LNCaP clone FGC (cell line): ENCODE measurements around the gene PRKG1.

Experiments used
- DNase-seq: peaks from one replicate; pipeline ENCODE4 v3.0.0-alpha.2; 2011; ENCODE audit warnings: low read depth
- H3K4me3 ChIP-seq: 2 replicates; pipeline ENCODE4 v1.5.1; 2011; ENCODE audit warnings: mild to moderate bottlenecking, low read depth, low read length, control low read depth
- TF ChIP-seq, protein P1 (sequence below): IDR thresholded peaks from 2 replicates; pipeline ENCODE4 v1.5.1; 2012; ENCODE audit warnings: mild to moderate bottlenecking; ENCODE audit not compliant: control insufficient read depth, insufficient read depth; ENCODE audit errors: extremely low read depth

PRKG1 gene

DNA sequence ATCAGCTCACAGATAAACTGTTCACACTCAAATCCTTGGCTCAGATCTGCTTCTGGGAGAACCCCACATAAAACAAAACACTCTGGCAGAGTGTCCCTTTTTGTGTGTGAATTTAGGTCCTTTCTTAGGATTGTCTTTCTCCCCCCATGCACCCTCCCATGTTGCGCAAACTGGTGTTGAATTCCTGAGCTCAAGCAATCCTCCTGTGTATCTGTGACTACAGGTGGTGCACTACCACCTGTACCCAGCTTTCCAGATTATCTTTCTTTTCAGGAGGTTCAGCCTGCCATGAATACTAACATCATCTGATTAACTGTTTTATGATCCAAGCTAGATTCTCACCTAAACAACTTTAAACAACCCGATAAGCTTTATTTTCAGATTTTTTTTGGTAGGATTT, 802.7 kb downstream of the PRKG1 start:
- H3K4me3 ChIP-seq, result no peak overlapping the region
- TF ChIP-seq, protein P1, sequence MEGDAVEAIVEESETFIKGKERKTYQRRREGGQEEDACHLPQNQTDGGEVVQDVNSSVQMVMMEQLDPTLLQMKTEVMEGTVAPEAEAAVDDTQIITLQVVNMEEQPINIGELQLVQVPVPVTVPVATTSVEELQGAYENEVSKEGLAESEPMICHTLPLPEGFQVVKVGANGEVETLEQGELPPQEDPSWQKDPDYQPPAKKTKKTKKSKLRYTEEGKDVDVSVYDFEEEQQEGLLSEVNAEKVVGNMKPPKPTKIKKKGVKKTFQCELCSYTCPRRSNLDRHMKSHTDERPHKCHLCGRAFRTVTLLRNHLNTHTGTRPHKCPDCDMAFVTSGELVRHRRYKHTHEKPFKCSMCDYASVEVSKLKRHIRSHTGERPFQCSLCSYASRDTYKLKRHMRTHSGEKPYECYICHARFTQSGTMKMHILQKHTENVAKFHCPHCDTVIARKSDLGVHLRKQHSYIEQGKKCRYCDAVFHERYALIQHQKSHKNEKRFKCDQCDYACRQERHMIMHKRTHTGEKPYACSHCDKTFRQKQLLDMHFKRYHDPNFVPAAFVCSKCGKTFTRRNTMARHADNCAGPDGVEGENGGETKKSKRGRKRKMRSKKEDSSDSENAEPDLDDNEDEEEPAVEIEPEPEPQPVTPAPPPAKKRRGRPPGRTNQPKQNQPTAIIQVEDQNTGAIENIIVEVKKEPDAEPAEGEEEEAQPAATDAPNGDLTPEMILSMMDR, result no peak
- DNase-seq, result no peak

DNA sequence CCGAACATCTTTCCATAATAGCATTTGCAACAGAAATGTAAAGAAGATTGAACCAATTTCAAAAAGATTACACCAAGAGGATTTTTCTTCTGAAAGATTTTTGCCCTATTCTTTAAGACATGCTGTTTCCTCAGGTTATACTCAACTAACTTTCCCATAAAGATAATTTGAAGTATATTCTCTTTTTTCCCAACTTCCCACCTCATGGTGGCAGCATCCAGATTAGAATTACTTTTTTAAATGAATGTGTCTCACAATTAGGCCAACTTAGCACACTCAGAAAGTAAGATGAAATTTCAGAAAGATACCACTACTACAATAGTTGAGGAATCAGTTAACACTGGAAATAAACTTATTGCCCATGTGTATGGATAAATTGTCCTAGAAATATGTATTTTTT, 803.3 kb downstream of the PRKG1 start:
- no peak for DNase-seq
- H3K4me3 ChIP-seq, result no peak overlapping the region
- TF ChIP-seq, protein P1, result 0 out of 2 replicates have a peak, but pooled peaks have one; percentile 10

DNA sequence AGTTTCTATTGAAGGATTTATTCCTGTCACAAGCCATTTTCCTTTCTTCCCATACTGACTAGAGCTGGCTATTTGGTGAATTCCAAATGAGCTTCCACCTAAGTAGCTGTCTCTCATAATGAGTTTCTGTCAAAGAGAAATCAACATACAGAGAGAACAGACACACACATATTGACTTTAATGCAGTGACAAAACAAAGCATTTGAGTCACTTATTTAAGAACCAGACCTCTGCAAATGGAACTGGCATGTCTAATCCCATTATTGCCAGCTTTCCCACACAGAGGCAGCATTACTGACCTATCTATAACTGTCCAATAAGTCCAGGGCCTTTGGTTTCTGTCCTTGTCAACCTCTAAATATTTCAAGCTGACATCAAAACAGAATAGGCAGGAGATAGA, 804.4 kb downstream of the PRKG1 start:
- DNase-seq, result no peak
- TF ChIP-seq, protein P1, result no peak
- no peak overlapping the region for H3K4me3 ChIP-seq

DNA sequence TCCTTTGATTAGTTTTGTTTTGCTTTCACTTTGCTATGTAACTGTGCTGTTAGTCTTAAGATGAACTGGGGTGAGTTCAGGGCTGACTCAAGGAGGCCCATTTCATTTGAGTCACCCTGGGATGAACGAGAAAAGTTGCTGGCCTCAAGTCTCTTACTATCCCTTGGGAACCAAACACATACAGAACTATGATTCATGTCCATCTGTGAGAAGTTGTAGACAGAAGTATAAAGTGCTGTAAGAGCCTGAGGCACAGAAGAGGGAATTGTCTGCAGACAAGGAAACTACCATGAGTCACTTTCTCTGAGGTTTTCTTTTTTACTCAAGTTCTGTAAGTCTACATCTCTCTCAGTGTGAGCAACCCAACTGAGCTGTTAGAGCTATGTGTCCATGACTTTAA, 805.0 kb downstream of the PRKG1 start:
- TF ChIP-seq, protein P1, result no peak
- no peak overlapping the region for H3K4me3 ChIP-seq
- no peak for DNase-seq

DNA sequence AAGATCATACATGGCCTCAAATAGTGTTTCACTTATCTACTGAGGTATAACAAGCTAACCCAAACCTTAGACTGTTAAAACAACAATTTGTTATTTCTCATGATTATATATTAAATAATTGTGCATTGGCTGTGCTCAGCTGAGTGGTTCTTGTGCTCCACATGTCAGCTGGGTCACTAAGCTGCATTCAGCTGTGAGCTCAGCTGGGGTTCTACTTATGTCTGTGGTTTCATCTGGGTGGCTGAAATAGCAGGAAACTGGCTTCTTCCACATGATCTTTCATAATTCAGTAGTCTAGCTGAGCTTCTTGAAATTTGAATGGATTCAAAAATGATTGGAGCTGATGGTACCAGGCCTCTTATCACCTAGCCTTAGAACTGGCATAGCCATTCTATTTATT, 806.9 kb downstream of the PRKG1 start:
- H3K4me3 ChIP-seq, result no peak overlapping the region
- TF ChIP-seq, protein P1, result no peak
- DNase-seq, result no peak

DNA sequence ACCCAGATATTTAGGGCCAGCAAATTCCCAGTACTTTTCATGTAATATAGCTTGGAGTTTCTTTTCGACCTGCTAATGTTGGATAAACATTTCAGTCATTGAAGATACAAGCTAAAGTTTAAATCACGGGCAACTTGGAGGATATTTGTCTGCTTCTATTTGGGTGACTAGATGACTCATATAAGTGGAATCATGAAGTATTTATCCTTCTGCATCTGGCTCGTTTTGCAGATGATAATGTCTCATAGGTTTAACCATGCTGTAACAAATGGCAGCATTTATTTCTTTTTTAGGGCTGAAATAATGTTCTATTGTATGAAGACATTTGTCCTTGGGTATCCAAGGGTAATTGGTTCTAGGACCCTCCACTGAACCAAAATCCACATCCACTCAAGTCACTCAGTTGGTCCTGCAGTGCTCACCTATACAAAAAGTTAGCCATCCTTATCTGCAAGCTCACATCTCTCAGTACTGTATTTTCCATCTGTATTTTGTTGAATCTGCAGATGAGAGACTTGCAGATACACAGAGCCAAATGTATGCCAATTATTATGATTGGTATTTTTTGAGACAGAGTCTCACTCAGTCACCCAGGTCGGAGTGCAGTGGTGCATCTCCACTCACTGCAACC, 812.3 kb downstream of the PRKG1 start:
- no peak overlapping the region for H3K4me3 ChIP-seq
- TF ChIP-seq, protein P1, result no peak
- DNase-seq, result no peak

DNA sequence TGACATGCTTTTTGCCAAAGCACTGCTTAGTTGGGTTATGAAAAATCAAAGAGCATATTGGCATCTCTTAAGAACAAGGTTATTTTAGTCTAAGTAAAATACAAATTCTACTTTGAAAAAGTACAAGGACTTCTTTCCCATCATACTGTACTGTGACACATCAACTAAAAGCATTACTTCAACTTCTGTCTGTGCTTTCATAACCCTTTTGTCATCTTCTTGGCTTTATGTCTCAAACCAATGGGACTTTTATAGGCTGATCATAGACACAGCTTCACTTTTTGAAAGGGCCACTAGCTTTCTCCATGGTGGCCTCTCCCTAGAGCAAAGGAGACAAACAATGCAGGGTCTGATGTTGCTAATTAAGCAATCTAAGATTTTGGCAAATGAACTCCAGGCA, 814.0 kb downstream of the PRKG1 start:
- TF ChIP-seq, protein P1, result no peak
- no peak for DNase-seq
- no peak overlapping the region for H3K4me3 ChIP-seq
